Type B pancreatic cell (in vitro differentiated cells): ENCODE data around the gene WARS2. TPM values are rescaled to one million over a fixed set of nuclear protein-coding genes. Genes with fewer than 3 reads are reported as not detected.
"Not testable (repeated sequence)": the region's sequence is repeated elsewhere in the genome, so short reads cannot be mapped to it uniquely, and the experiment has no call there.

Experiments used
- DNase-seq: peaks from one replicate; pipeline ENCODE4 v3.0.0; 2021; ENCODE audit warnings: mixed read lengths; ENCODE audit not compliant: unreplicated experiment; ENCODE audit errors: extremely low spot score
- H3K27ac Mint-ChIP-seq: 2 replicates; pipeline ENCODE4 v1.8.0; 2021; ENCODE audit warnings: mild to moderate bottlenecking, mixed read lengths
- H3K27me3 Mint-ChIP-seq: 2 replicates; pipeline ENCODE4 v1.8.0; 2021; ENCODE audit warnings: mixed read lengths
- H3K36me3 Mint-ChIP-seq: 2 replicates; pipeline ENCODE4 v1.8.0; 2021; ENCODE audit warnings: mixed read lengths
- H3K4me1 Mint-ChIP-seq: one replicate; pipeline ENCODE4 v1.8.0; 2021; ENCODE audit warnings: mixed read lengths; ENCODE audit not compliant: unreplicated experiment
- H3K4me3 Mint-ChIP-seq: 2 replicates; pipeline ENCODE4 v1.8.0; 2021; ENCODE audit warnings: mild to moderate bottlenecking, mixed read lengths
- H3K9me3 Mint-ChIP-seq: 2 replicates; pipeline ENCODE4 v1.8.0; 2021; ENCODE audit warnings: mixed read lengths
- total RNA-seq: library from RNA; stranded (reverse); gene quantifications from 2 replicates; pipeline ENCODE4 v1.2.1, GENCODE V29; 2021; ENCODE audit warnings: low replicate concordance
- TF ChIP-seq, protein P1 (sequence below): fragments of 200-600 bp; sonication (generic); conservative IDR thresholded peaks from 2 replicates; pipeline ENCODE4 v1.5.0; 2021; ENCODE audit warnings: antibody characterized with exemption, mild to moderate bottlenecking

The WARS2 gene
- total RNA-seq, 1 donor from 2014 or later = 13.8 TPM

DNA sequence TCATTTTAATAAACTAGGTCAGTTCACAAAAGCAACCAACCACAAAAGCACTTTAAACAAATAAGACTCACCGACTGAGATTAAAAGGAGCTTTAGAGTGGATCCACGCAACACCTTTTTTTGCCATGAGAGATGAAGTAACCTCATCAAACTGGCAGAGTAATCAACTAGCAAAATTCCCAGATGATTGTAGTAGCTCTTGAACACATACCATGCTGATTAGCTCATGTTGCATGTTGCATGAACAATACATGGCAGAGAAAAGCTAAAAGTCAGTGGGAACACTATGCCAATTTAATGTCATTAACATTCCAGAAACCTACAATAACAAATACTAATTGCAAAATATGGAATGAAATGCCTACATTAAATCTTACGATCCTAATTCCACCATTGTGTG, 4.1 kb downstream of the WARS2 start:
- peaks cover 15% of the 10 kb centered on the region for H3K4me1 Mint-ChIP-seq
- H3K27ac Mint-ChIP-seq = no peak overlapping the region
- H3K27me3 Mint-ChIP-seq = no peaks in the 10 kb centered on the region
- TF ChIP-seq, protein P1, sequence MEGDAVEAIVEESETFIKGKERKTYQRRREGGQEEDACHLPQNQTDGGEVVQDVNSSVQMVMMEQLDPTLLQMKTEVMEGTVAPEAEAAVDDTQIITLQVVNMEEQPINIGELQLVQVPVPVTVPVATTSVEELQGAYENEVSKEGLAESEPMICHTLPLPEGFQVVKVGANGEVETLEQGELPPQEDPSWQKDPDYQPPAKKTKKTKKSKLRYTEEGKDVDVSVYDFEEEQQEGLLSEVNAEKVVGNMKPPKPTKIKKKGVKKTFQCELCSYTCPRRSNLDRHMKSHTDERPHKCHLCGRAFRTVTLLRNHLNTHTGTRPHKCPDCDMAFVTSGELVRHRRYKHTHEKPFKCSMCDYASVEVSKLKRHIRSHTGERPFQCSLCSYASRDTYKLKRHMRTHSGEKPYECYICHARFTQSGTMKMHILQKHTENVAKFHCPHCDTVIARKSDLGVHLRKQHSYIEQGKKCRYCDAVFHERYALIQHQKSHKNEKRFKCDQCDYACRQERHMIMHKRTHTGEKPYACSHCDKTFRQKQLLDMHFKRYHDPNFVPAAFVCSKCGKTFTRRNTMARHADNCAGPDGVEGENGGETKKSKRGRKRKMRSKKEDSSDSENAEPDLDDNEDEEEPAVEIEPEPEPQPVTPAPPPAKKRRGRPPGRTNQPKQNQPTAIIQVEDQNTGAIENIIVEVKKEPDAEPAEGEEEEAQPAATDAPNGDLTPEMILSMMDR = no peak
- no peak overlapping the region for H3K4me3 Mint-ChIP-seq
- H3K36me3 Mint-ChIP-seq = peaks cover 3% of the 10 kb centered on the region
- no peaks in the 10 kb centered on the region for H3K9me3 Mint-ChIP-seq
- DNase-seq = no peak

DNA sequence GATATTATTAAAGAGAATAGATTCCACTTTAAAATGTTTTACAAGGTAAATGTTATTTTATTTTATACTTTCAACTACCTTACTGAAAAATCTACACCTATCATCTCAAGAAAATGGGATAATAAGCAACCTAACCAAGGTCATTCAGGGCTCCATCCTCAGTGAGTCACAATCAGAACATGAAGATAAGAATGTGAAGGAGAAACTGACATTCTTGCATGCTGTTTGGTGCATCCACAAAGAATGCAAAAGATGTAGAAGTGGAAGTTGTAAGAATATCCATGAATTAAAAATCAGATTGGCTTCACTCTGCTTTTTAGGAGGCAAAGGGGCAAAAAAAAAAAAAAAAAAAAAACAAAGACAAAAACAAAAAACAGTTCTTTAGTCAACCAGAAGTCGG, 6.5 kb downstream of the WARS2 start:
- H3K9me3 Mint-ChIP-seq = no peaks in the 10 kb centered on the region
- DNase-seq = no peak
- H3K36me3 Mint-ChIP-seq = no peaks in the 10 kb centered on the region
- TF ChIP-seq, protein P1 = no peak
- H3K4me3 Mint-ChIP-seq = no peak overlapping the region
- H3K4me1 Mint-ChIP-seq = peaks cover 12% of the 10 kb centered on the region
- H3K27me3 Mint-ChIP-seq = no peaks in the 10 kb centered on the region
- no peak overlapping the region for H3K27ac Mint-ChIP-seq

DNA sequence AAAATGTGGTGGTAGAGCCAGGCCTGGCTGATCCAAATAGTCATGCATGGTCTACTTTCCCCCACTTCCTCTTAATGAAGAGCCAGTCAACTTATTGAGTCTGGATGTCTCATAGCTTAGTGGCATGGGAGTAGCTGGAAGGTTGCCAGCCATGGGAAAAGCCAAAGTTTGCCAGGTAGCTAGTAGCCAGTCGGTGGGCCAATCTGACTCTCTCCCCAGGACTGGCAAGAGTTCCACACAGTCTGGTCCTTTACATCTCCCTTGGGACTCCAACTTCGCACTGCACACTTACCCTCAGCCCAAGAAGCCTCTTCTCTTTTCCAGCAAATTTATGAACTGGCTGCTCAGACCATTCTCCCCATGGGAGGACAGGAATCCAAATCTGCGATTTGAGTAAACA, 8.3 kb downstream of the WARS2 start:
- H3K4me1 Mint-ChIP-seq = peaks cover 8% of the 10 kb centered on the region
- no peaks in the 10 kb centered on the region for H3K27me3 Mint-ChIP-seq
- TF ChIP-seq, protein P1 = no peak
- H3K27ac Mint-ChIP-seq = no peak overlapping the region
- H3K36me3 Mint-ChIP-seq = peaks cover 4% of the 10 kb centered on the region
- no peak for DNase-seq
- no peaks in the 10 kb centered on the region for H3K9me3 Mint-ChIP-seq
- no peak overlapping the region for H3K4me3 Mint-ChIP-seq

DNA sequence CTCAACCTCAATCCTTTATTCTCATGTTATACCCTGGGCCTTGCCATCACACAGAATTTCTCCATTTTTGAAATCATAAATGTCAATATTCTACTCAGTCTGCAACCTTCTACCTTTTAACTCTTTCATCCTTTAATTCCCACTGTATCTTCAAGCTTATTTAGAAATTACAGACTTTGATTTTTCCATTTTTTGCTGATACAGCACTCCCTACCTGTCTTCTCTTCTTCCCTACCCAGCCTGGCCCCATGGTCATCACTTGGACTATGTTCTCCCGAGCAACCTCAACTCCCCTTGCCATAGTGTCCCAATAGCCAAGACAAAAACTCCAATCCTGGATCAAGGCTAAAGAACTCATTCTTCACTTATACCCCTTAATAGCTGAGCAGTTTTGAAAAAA, 14.6 kb downstream of the WARS2 start:
- Mint-ChIP-seq H3K27me3 (no peaks in the 10 kb centered on the region), H3K27ac (no peak overlapping the region), H3K4me1 (no peaks in the 10 kb centered on the region), H3K4me3 (no peak overlapping the region), H3K36me3 (peaks cover 18% of the 10 kb centered on the region), H3K9me3 (peaks cover 10% of the 10 kb centered on the region)
- TF ChIP-seq, protein P1 = no peak
- no peak for DNase-seq

DNA sequence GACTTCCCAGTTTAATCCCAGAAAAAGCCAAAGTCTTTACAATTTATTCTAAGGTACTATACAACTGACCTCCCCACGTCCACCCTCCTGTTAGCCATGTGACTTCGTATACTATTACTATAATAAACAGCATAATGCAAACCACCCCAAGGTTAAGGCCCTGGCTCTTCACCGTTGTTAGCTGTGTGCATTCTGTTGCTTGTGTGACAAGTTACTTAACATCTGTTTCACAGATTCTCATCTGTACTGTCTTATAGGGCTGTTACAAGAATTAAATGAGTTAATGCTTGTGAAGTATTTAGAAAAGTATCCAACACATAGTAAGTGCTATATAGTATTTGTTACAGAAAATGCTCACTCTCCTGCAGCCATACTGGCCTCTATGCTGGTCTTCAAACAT, 15.7 kb downstream of the WARS2 start:
- peaks cover 18% of the 10 kb centered on the region for H3K36me3 Mint-ChIP-seq
- TF ChIP-seq, protein P1 = no peak
- no peaks in the 10 kb centered on the region for H3K4me1 Mint-ChIP-seq
- H3K4me3 Mint-ChIP-seq = no peak overlapping the region
- no peak overlapping the region for H3K27ac Mint-ChIP-seq
- peaks cover 11% of the 10 kb centered on the region for H3K9me3 Mint-ChIP-seq
- no peaks in the 10 kb centered on the region for H3K27me3 Mint-ChIP-seq
- no peak for DNase-seq

DNA sequence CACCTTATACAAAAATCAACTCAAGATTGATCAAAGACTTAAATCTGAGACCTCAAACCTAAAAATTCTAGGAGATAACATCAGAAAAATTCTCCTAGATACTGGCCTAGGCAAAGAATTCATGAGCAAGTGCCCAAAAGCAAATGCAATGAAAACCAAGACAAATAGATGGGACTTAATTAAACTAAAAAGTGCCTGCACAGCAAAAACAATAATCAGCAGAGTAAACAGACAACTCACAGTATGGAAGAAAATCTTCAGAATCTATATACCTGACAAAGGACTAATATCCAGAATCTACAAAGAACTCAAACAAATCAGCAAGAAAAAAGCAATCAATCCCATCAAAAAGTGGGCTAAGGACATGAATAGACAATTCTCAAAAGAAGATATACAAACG, 18.6 kb downstream of the WARS2 start:
- Mint-ChIP-seq H3K9me3 (peaks cover 11% of the 10 kb centered on the region), H3K36me3 (peaks cover 14% of the 10 kb centered on the region)
- not testable (repeated sequence) for H3K4me1 Mint-ChIP-seq, H3K4me3 Mint-ChIP-seq, H3K27me3 Mint-ChIP-seq, H3K27ac Mint-ChIP-seq, DNase-seq
